ENCODE results near the gene HHLA2.
"Not testable (repeated sequence)": the region's sequence is repeated elsewhere in the genome, so short reads cannot be mapped to it uniquely, and the experiment has no call there.

Gene HHLA2, protein sequence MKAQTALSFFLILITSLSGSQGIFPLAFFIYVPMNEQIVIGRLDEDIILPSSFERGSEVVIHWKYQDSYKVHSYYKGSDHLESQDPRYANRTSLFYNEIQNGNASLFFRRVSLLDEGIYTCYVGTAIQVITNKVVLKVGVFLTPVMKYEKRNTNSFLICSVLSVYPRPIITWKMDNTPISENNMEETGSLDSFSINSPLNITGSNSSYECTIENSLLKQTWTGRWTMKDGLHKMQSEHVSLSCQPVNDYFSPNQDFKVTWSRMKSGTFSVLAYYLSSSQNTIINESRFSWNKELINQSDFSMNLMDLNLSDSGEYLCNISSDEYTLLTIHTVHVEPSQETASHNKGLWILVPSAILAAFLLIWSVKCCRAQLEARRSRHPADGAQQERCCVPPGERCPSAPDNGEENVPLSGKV

DNA sequence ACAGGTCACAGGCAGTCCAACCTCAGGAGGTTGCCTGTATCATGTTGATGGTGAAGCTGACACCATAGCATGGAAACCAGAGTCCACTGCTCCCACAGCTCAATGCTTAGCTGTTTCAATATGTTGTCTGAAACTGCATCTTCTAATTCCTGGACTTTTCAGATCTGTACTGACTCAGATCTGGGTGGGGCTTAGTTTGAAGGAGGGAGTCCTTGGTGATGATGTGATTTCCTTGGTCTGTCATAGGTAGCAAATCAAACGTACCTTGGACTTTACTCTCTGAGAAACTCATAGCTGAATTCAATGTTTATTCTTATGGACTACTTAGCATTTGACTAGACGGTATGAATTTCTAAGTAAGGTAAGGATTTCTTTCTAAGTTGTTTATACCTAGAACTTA lies at the start of gene HHLA2:
Gene HHLA2, plus strand, starts transcription at position 310 of the 400 bp plus-strand sequence. CDS start 55,266 bp downstream, outside the sequence.
- DNase-seq = no peak

DNA sequence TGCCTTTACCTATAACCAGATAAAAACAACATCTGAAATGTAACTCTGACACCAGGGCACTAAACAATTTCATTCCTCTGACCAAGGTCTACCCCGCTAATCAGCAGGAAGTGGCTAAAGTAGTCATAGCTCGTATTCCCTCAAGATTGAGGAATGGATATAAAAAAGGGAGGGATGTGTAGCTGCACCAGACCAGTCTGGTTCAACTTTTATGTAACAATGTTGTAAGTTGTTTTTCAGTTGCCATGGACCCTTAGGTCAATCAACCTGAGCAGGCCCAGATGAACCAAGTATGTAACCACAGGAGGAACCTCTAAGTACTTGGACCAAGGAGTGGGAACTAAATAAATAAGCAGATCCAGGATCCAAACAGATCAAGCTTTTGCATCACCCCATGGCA lies 45.7 kb upstream of the HHLA2 start:
- DNase-seq = no peak

DNA sequence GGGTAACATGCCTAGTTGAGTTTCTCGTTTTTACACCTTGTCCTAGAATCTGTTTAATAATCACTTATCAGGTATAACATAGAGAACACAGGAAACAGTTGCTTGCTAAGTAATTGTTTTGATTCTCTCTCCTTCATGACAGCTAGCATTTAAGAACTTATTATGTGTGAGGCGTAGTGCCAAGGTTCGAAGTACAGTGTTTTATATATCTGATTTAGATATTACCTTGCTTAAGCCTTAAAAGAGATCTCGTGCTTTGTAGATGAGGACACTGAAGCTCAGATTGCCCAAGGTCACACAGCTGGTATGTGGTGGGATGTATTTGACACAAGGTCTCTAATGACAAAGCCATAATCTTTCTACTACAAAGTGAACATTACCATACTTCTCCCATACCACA lies 45.1 kb upstream of the HHLA2 start:
- no peak for DNase-seq

DNA sequence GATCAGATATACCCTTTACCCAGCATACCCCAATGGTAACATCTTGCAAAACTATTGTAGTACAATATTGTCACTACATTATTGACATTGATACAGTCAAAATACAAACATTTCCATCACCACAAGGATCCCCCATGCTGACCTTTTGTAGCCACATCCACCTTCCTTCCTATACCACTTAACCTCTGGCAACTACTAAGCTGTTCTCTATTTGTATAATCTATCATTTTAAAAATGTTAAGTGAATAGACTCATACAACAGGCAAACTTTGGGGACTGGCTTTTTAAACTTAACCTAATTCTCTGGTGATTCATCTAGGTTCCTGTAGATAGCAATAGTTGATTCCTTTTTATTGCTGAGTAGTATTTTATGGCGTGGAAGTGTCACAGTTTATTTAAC lies 44.5 kb upstream of the HHLA2 start:
- no peak for DNase-seq

DNA sequence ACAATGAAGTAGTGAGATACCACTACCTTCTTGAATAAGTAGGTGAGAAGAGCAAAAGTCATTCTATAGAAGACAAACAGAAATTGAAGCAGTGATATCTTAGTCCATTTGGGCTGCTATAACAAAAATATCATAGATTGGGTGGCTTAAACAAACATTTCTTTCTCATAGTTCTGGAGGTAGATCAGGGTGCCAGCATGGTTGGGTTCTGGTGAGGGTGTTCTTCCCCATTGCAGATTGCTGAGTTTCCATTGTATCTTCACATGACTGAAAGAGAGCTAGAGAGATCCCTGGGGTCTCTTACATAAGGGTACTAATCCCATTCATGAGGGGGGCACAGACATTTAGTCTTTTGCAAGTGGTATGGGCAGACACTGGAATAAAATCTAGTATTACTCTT lies 41.2 kb upstream of the HHLA2 start:
- DNase-seq = no peak

DNA sequence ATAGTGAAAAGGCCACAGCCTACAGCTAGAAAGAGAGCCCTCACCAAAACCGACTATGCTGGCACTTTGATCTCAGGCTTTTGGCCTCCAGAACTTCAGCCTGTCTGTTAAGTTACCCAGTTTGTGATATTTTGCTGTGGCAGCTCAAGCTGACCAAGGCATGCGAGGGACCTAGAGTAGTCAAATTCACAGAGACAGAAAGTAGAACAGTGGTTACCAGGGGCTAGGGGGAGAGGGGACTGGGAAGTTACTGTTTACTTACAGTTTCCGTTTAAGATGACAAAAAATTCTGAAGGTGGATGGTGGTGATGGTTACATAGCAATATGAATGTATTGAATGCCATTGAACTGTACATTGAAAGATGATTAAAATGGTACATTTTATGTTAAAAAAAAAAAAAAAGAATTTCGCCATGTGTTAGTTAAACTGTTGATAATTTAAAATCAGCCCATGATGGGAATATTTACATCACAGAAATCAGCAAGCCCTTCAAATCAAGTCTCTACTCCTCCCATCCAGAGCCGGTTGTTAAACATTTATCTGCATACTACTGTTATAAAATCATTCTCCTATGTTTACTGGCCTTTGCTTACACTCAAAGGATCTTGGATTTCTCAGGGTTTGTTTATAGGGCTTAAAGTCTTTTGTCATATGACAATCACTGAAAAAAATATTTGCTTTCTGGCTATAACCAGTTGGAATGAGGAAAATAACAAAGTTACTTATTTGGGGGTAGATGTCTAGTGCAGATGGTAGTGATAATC lies 31.6 kb upstream of the HHLA2 start:
- not testable (repeated sequence) for DNase-seq

DNA sequence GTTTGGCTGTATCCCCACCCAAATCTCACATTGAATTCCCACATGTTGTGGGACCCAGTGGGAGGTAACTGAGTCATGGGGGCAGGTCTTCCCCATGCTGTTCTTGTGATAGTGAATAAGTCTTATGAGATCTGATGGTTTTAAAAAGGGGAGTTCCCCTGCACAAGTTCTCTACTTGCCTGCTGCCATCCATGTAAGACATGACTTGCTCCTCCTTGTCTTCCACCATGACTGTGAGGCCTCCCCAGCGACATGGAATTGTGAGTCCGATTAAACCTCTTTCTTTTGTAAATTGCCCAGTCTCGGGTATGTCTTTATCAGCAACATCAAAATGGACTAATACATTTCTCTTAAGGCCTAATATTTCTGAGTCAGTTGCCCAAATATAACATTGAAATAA lies 28.1 kb upstream of the HHLA2 start:
- DNase-seq = not testable (repeated sequence)

DNA sequence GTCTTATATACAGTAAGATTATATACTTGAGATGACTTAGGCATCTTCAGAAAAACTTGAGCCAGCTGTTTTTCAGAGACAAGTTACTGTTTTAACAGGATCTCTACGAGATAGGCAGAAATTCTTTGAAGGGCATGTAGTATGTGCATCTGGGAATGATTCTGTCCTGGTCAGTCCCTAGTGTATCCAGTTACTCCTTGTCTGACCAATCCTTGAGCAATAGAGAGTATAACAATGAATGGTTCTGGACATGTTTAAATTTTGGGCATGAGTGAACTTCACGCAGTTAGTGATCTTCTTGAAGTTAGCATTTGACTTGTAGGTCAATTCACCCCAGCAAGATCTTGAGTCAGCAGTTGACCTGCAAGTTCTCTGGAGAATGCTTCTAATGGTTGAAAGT lies 24.7 kb upstream of the HHLA2 start:
- no peak for DNase-seq

DNA sequence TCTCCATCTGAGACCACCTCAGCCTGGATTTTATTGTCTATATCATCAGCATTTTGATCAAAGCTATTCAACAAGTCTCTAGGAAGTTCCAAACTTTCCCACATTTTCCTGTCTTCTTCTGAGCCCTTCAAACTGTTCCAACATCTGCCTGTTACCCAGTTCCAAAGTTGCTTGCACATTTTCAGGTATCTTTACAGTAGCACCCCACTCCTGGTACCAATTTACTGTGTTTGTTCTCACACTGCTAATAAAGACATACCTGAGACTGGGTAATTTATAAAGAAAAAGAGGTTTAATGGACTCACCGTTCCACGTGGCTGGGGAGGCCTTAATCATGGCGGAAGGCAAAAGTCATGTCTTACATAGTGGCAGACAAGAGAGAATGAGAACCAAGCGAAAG lies 17.3 kb upstream of the HHLA2 start:
- DNase-seq = not testable (repeated sequence)

DNA sequence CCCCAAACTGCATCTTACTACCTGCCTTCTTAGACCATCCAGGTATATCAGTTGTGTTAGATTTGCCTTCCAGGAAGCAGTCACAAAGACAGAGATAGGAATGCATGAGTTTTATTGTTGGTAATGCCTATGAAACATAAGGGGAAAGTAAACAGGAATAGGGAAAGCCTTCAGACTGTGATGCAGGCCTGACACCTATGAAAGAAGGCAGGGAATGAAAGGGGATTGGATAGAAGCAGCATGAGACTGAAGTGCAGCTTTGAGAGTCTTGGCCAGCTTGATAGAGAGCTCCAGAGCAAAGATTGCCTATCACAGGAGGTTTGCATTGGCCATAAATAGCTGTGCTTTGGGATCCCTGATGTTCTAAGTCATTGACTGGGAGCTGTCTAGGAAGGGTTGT lies 15.9 kb upstream of the HHLA2 start:
- no peak for DNase-seq

DNA sequence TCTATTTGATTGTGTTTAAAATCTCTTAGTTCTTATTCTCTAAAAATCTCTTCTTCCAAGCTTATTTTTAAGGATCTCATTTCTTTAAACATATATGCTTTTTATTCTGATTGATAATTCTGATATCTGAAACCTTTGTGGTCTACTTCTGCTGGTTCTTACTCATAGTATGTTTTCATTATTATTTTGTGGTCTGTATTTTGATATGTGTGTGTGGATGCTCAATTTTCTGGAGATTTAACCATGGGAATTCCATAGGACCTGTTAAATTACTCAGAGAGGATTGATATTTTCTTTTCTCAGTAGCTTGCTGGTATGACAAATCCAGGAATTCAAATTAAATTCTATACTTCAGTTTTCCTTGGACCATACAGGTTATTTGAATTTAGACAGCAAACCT lies 14.7 kb upstream of the HHLA2 start:
- DNase-seq = no peak

DNA sequence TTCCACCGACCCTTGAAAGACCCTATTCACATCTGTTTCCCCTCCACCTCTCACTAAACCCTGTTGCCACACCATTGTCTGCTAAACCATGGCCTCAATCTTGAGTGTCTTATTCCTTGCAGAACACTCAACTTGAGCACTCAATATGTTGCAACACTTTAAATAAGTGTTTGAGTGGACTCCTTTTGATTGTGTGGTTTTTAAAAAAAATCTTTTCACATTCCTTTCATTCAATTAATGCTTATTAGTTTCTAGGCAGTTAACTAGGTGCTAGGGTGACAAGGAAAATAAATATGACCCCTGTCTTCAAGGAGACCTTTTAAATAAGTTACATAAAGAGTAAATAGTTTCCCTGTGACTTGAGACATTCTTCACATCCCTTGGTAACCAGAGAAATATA lies 13.3 kb upstream of the HHLA2 start:
- DNase-seq = no peak

DNA sequence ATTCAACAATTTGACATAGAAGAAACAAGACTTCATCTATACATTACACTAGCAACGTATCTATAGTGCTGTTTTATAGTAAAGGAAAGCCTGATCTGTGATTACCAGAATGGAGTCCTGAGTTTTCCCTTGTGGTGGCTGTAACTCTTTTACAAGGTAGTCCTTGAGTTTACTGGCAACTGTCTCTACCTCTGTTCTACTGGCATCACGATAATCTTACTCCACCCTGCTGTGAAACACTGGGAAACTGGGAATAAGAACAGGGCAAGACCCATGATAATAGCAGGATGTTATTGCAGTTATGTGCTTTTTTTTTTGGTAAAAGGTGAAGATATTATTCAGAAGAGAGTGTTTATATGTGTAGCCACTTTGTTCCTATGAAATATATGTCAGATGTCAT lies 12.4 kb upstream of the HHLA2 start:
- no peak for DNase-seq

DNA sequence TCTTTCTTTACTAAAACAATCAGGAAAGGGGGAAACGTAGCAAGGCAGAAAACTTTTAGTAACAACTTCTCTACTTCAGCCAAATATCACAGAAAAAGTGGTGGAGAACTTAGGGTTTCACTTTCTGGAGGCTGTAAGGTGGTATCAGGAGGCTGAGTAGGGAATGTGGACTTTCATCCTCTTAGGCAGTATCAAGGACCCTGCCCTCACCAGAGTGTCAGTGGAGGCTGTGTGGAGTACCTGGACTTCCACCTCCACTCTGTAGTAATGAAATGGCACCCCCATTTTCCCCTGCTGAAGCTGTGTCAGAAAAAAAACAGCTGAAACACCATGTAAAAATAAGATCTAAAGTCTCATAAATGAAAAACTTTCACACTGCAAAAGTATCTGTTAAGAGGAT lies 11.2 kb upstream of the HHLA2 start:
- no peak for DNase-seq

DNA sequence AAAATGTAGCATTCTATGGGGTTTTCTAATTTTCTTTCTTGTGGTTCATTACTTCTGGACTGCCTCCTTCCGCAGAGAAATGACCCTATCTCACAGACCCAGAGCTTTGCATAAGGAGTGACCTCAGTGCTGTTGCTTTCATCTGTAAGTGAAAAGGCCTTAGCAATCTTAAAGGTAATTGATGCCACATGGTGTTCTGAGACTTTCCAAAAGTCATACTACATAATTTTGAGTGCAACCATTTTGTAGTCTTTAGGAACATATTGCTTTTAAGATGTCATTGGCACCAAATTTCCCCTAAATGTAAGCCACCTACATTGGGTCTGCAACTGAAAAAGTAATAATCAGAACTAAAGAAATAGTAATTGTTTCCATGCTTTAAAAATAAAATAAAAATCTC lies 9.2 kb upstream of the HHLA2 start:
- DNase-seq = no peak

DNA sequence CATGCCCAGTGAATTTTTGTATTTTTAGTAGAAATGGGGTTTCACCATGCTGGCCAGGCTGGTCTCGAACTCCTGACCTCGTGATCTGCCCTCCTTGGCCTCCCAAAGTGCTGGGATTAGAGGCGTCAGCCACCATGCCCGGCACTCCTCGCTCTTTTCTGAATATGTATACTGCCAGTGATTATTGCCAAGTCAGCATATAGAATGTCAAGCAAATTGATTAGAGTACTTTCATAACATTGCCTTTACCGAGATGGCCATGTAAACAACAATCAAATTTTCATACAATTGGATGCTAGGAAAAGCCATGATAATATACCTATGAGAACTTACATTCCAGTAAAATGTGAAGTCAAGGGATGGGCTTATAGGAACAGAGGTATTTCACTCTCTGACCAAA lies 8.2 kb upstream of the HHLA2 start:
- not testable (repeated sequence) for DNase-seq

DNA sequence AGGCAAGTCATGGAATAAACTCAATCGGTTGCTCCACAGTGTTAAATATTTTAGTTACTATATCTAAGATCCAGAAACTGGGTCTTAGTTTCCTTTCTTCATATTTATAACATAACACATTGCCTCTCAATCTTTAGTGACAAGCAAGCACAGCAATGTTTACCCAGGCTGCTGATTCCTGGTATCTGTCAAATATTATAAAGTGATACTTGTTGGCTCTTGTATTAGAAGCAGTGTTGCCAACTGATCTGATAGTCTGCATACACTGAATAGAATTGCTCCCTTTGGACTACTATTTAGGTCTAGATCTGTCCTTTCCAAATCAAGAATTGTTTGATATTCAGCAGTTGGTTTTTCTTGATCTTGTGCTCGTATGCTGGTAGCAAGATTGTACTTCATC lies 7.2 kb upstream of the HHLA2 start:
- no peak for DNase-seq

DNA sequence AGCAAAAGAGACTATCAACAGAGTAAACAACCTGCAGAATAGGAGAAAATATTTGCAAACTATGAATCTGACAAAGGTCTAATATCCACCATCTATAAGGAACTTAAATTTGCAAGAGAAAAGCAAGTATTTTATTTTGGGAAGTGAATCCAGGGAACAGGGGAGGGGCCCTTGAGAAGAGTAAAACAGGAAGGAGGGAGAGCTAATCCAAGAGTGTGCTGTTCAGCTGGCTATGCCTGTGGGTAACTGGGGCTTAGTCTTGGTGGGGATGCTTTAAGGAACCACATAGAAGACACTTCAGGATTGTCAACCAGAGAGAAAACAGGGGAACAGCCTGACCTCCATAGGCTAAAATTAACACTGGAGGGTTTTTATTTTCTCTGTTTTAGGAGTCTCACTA lies 3.9 kb upstream of the HHLA2 start:
- DNase-seq = peak; percentile 25

DNA sequence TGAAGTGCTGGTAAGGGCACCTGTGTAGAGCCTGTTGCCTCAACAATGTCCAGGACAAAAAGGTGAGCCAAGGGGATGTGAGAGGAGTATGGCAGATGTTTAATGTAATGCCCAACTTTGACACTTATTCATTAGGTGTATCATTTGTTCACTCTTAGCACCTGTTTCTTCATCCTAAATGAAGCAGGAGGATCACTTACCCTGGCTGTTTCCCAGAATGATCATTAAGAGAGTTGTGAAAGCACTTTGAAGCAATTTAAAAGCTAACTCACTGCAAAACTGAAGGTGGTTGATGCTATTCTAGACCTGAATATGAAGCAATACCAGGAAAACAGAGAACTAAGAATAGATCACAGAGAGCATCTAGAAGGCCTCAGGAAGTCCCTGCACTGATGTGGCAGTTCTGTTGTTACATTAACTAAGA lies 3.4 kb upstream of the HHLA2 start:
- peak; percentile 42 for DNase-seq

DNA sequence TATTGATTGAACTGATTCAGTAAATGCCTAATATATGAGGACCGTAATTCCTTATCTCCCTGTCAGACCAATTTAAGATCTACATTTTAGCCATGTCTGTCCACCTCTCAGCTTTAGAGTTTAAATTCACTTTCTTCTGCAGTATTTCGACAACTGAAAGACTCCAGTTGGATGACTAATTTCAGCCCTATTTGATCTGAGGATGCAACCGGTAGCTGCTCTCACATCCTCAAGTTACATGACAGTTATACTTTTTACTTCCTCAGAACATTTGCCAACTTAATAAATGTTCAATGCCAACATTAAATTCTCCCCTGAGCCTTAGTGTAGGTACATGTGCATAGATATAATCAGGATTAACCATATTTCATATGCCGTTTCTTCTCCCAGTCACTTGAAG lies 2.5 kb upstream of the HHLA2 start:
- DNase-seq = peak; percentile 73

DNA sequence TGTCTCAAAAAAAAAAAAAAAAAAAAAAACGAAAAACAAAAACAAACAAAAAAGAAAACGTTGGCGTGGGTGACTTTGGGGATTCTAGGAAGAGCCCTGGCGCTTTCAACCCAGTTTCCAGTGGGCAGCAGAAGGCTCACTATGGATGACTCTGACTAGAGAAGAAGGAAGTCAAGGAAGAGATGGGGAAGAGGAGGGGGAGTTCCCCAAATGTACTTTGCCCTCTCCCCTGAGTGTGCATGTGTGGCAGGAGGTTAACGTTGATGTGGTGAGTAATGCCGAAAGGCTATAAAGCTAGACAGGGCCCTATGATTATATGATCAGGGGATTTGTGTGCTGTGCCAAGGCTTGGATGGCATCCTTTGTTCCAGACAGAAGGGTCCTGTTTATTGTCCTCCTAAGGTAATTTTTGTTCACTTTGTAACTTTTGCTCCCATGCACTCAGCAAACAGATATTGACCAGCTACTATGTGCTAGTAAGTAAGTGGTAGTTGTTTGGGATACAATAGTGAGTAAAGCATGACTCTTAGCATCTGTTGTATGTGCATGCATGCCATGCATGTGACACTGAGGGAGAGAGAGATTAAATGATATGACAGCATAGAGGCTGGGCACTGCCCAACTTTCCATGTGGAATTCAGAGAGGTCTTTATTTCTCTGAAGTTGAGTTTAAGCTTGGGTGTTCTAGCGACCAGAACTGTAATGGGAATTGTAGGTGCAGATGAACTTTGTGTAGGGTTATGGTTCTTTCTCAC lies 750 bp upstream of the HHLA2 start:
- DNase-seq = no peak

DNA sequence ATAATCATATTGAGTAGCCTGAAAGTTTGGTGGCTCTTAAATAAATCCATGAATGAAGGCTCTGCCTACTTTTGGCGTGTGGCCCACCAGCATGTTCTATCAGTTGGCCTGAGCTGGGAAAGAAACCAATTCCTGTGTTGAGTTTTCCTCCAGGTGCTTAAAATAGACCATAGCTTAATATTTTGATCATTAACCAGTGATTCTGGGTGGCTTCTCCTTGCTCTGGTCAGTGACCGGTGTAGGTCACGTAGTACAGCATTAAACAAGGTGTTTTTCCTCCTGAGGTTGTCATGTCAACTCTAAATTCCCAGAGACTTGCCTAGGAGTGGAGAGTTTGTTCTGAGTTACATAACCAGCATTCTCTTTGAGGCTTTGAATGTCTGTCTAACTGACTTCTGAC lies 1.3 kb downstream of the HHLA2 start:
- no peak for DNase-seq

DNA sequence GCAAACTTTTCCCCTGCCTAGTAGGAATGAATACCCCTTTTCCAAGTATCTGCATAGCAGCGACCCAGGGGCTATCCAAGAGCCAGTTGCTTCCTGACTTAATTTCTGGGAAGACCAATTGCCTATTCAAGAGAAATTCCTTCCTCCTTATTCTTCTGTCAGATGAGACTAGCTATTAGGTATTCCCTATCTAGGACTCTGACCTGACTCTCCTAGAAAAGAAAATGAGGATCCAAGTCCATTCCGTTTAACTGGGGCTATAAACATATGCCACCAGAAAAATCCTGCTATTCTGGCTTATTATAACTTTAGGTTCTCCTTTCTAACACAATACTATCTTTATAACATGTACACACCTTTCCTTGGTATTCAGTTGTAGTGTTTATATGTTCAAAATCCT lies 1.7 kb downstream of the HHLA2 start:
- no peak for DNase-seq
